ENCODE measurements around the gene IL20.

IL20 gene

GRCh38 chr1:206882555-206882954, 17.1 kb downstream of the IL20 start:
- no peak for DNase-seq

DNA sequence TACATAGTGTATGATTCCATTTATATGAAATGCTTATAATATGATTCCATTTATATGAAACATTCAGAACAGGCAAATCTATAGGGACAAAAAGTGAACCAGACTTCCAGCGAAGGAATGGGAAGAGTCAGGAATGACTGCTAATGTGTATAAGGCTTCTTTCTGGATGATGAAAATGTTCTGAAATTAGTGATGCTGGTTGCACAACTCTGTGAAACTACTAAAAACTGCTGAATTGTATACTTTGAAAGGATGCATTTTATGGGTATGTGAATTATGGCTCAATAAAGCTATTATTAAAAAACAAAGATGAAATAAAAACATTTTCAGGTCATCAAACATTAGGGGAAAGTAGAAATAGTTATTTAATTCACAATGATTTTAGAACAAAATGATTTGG, 17.7 kb downstream of the IL20 start:
- no peak for DNase-seq

DNA sequence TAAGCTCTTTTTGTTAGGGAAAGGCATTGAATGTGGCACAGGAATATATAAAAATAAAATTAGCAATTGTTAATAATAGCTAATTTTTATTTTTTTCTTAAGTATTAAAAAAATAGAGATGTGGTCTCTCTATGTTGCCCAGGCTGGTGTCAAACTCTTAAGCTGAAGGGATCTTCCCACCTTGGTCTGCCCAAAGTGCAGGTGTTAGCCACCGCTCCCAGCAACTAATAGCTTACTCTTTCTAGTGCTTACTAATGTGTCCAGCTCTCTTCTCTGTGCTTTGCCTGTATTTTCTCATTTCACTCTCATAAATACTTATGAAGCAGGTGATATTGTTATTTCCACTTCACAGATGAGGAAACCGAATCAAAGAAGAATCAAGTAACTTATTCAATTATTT, 18.5 kb downstream of the IL20 start:
- DNase-seq = no peak

DNA sequence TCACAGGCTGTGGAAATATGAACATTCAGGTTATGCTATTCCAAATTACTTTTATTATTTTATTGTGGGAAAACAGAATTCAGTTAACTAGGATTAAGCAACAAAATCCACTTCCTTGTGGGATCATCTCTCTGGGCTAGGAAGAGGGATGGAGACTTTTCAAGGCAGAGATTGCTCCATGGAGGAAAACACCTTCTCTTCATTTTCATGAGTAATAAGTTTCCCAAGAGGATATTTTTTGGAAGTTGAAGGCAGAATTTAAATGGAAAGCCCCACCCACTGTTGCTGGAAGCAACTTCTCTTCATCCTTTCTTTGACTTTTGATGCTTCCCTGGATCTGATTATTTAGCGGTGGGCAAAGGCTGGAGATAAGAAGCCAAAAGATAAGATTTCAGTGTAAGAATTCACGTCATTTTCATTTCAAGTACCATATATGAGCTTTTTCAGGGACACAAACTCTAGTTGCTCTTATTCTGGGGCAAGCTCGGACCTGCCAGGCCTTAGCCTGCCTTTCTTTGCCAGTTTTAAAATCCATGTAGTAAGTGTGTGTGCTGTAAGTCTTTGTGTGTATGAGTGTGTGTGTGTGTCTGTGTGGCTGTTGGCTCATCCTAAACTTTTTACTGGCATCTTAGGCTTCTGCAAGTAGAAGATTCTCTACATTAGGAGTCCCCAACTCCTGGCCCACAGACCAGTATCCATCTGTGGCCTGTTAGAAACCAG, 20.1 kb downstream of the IL20 start:
- no peak for DNase-seq

- no peak for DNase-seq
Measured at GRCh38 chr1:206886831-206887230, 21.4 kb downstream of the IL20 start.

DNA sequence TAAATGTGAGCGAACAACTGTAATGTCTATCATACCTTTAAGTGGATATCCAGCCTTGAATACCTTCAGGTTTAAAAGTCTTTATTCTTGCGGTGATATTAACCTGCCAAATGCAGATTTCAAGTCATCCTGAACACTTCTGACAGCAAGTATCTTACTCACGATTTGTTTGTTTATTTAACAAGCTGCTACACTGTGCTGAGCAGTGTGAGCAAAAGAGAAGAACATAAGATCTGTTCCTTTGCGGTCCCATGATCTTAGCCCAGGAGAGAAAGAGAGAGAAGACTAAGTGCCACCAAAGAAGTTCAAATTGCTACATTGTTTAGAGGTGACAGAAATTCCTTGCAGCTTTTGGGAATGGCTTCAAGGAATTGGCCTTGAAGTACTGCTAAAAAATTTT, 22.3 kb downstream of the IL20 start:
- DNase-seq = no peak

DNA sequence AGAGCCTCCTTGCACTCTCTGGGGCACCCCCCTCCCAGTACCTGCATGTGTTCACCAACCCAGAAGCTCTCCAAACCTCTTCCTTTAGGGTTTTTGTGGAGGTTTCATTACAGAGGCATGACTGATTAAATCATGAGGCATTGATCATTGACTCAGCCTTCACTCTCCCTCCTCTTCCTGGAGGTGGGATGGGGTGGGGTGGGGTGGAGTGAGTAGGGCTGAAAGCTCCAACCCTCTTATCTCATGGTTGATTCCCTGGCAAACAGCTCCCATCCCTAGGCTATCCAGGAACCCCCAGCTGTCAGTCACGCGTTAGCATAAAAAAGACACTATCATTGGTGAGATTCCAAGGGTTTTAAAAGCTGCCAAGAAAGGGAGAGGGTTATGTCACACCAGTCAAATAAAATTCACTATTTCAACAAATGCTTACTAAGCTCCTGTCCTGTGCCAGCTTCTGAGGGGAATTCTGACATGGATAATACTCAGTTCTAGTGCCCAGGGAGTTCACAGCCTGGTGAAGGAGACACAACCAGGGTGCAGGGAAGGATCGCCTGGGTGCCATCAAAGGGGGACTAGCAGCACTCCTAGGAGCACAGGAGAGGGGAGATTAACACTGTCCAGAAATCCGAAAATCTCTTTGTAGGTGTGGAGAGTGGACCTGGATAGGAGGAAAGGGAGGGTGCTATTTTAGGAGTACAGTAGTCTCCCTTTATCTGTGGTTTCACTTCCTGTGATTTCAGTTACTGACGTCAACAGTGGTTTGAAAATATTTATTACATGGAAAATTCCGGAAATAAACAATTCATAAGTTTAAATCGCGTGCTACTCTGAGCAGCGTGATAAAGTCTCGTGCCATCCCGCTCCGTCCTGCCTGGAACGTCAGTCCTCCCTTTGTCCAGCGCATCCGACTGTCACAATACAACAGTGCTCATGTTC, 25.0 kb downstream of the IL20 start:
- no peak for DNase-seq

DNA sequence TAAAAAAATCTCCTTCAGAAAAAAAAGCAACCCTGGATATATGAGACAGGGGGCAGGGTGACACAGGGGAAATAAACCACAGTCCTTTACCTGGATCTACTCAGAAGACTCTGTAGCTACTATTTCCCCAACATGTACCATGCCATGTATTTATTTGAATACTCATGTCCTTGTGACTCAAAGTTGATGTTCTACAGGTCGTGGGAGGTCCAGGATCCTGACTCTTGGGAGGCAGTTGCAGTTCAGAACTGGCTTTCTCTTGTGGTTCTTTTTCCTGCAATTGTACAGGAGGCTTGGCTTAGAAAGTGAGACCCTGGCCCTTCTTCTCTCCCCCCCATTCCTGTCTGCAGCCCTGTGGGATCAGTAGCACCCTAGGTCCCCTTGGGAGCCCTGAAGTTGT, 26.0 kb downstream of the IL20 start:
- no peak for DNase-seq

GRCh38 chr1:206892351-206892984, 27.0 kb downstream of the IL20 start:
- DNase-seq = no peak

DNA sequence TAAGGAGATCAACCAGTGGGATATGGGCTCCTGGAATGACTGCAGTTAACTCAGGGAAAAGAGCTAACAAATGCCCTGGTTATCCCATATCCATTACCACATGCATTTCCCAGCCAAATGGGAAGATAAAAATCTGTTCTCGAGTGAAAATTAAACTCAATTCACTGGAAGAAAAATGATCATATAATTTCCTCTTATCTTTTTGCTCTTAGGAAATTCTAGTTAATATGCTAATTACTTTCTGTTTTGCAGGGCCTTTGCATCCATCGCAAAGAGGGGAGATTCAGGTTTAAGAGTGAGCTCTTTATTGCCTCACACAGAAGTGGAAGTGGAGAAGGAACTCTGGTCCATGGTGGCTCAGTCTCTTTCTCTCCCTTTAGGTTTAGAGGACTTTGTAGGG, 28.0 kb downstream of the IL20 start:
- DNase-seq = no peak

GRCh38 chr1:206895325-206895724, 29.9 kb downstream of the IL20 start:
- peak; percentile 31 for DNase-seq

DNA sequence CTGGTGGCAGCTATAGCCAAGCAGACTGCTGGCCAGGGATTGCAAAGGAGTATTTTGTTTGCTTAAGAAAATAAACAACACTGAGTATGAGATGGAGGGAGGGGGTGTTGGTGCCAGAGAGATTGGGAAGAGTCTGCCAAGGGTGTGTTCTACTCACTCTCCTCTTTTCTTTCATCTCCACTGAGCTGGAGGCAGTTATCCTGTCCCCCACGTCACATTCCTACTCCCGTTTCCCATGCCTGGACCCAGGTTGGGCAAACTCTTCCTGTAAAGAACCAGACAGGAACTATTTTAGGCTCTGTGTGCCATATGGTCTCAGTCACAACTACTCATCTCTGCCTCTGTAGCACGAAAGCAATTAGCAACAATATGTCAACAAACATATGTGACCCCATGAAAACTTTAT, 30.4 kb downstream of the IL20 start:
- peak; percentile 31 for DNase-seq

DNA sequence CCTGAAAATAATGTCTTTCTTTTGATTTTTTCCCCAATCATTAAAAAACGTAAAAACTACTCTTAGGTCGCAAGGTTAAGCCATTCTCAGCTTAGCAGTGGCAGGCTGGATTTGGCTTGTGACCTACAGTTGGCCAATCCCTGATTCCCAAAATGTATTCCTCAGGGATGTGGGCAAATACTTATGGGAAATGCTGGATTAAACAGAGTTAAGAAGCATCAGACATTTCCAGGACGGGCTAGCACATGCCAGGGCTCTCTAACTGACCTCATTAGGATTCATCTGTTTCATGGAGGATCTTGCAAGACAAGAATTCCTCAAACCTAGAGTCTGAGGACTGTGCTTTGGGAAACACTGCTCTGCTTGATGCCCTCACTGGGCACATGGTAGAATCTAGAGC, 30.8 kb downstream of the IL20 start:
- no peak for DNase-seq

GRCh38 chr1:206897175-206897574, 31.8 kb downstream of the IL20 start, which contains the start of gene IL24:
Gene IL24, plus strand, starts transcription at chr1:206897443. Its CDS starts 390 bp downstream, at chr1:206897833.
- DNase-seq = no peak

DNA sequence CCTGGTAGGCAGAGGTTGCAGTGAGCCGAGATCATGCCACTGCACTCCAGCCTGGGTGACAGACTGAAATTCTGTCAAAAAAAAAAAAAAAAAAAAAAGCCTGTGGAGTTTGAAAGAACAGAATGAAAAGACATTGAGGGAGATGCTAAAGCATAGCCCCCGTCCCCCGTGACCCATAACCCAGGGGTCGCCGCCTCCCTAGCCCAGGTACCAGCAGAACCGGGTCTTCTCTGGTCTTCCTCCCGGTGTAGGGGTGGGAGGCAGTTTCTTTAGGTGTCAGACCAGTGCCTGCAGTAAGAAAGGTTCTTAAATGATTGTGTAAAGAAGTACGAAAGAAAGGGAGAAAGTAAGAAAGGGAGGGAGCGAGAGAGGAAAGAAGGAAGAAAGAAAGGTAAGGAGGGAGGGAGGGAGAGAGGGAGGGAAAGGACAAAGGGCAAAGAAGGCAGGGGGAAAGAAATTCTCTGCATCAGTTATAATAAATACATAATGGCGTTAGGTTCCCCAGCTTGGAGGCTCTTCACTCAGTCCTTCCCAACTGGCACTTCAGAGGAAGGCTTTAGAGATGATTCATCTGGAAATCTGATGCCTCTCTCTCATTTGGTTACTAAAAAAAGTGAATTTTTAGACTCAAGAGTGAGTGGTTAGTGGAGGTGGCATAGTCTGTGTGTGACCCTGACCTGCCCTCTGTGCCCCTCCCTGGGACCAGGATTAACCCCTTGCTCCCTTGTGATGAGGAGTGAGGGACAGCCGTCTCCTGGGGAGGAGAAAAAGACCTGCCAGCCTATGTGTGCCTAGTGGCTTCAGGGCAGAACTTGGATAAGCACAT, 32.9 kb downstream of the IL20 start:
- DNase-seq = no peak

GRCh38 chr1:206898915-206899431, 33.5 kb downstream of the IL20 start:
- no peak for DNase-seq

DNA sequence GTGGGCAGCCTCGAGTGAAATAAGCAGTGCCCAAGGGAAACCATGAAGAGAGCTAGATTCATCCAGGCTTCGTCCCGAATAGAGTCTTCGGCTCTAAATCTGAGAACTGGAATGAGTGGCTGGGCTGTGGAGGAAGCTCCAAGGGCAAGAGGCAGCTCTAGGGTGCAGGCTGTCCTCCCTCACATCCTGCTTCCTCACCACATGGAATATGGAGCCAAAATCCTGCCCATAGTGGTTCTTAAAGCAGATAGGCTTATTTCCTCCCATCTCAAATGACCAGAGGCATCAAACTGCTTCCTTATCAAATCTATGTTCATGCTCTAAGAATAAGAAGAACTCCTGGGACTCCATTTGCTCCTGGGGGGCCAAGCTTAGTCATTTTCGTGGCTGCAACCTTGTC, 34.3 kb downstream of the IL20 start:
- DNase-seq = no peak

GRCh38 chr1:206900149-206900548, 34.7 kb downstream of the IL20 start:
- DNase-seq = no peak

- no peak for DNase-seq
Measured at GRCh38 chr1:206901944-206902343, 36.5 kb downstream of the IL20 start.

DNA sequence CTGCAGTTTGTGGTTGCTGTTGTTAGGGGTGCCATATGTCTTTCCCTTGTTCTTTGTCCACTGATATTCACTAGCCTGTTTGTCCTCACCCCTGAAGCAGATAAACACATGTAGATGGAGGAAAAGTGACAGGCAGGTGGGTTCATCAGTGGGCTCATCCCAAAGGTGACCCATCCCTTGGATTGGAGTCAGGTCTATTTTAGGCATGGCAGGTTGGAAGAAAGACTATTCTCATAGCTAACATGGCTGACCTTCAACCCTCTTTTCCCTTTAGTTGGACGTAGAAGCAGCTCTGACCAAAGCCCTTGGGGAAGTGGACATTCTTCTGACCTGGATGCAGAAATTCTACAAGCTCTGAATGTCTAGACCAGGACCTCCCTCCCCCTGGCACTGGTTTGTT, 37.3 kb downstream of the IL20 start:
- DNase-seq = no peak

DNA sequence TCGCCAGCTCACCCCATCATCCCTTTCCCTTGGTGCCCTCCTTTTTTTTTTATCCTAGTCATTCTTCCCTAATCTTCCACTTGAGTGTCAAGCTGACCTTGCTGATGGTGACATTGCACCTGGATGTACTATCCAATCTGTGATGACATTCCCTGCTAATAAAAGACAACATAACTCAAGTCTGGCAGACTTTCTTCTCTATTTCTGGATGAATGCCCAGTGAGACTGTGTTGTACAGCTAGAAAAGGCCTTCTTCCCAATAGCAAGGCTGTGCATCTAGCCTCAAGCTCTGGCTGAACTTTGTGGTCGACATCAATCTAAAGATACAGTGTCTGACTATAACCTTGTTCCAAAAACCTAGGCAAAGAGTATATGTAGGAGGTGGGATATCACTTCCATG, 38.3 kb downstream of the IL20 start:
- DNase-seq = no peak

- no peak for DNase-seq
Measured at GRCh38 chr1:206904423-206905142, 39.2 kb downstream of the IL20 start.
